Measurements from ENCODE around the gene USP9X. TPM values are rescaled to one million over a fixed set of nuclear protein-coding genes. Genes with fewer than 3 reads are reported as not detected.

Gene USP9X
- total RNA-seq, 2 experiments from 2014 or later: 38.0 to 58.5 TPM

- intact Hi-C loops (cut with micrococcal nuclease; ENCODE audit: unreplicated experiment): no loop called here
- CTCF ChIA-PET (ENCODE audit: unreplicated experiment): no interaction called here
- H3K36me3 ChIP-seq (ENCODE audit: insufficient read depth, low read length): no peaks in the 10 kb centered on the region
- no TSS peak for BruUV-seq (replicated peaks)
- no peaks in the 10 kb centered on the region for H3K9me3 ChIP-seq (ENCODE audit: low read length)
- no peak overlapping the region for H3K4me3 ChIP-seq (ENCODE audit: low read depth, low read length, poor library complexity, severe bottlenecking)
- no peak overlapping the region for H2AFZ ChIP-seq (ENCODE audit: low read length)
- H3K9me2 ChIP-seq (ENCODE audit: insufficient read depth, low read length): no peaks in the 10 kb centered on the region
- no peak for TF ChIP-seq CTCF (conservative IDR thresholded peaks at IDR 0.05; ENCODE audit: low read length)
- no peak for TF ChIP-seq EZH2phosphoT487 (IDR thresholded peaks at IDR 0.05; ENCODE audit: borderline replicate concordance, low read depth, low read length)
- H3K79me2 ChIP-seq (ENCODE audit: insufficient read depth, low read depth, low read length): no peaks in the 10 kb centered on the region
- no peak overlapping the region for H3K4me2 ChIP-seq (ENCODE audit: low read length)
- H3K4me1 ChIP-seq (ENCODE audit: insufficient read depth, low read length, poor library complexity, severe bottlenecking): no peaks in the 10 kb centered on the region
- DNase-seq (ENCODE audit: low spot score): no peak
- H4K20me1 ChIP-seq (ENCODE audit: insufficient read depth, low read length): no peaks in the 10 kb centered on the region
- no peak overlapping the region for H3K27ac ChIP-seq (ENCODE audit: low read depth, low read length, poor library complexity, severe bottlenecking)
- POLR2A ChIA-PET: no interaction called here
Observed at GRCh38 chrX:41036668-41037326, 48.4 kb upstream of the USP9X start.

- no peaks in the 10 kb centered on the region for H3K9me2 ChIP-seq (ENCODE audit: insufficient read depth, low read length)
- BruUV-seq (replicated peaks): no TSS peak
- CTCF ChIA-PET (ENCODE audit: unreplicated experiment): no interaction called here
- no peaks in the 10 kb centered on the region for H3K4me1 ChIP-seq (ENCODE audit: insufficient read depth, low read length, poor library complexity, severe bottlenecking)
- no peaks in the 10 kb centered on the region for H3K36me3 ChIP-seq (ENCODE audit: insufficient read depth, low read length)
- H2AFZ ChIP-seq (ENCODE audit: low read length): no peak overlapping the region
- H3K79me2 ChIP-seq (ENCODE audit: insufficient read depth, low read depth, low read length): no peaks in the 10 kb centered on the region
- DNase-seq (ENCODE audit: low spot score): no peak
- H3K27ac ChIP-seq (ENCODE audit: low read depth, low read length, poor library complexity, severe bottlenecking): no peak overlapping the region
- TF ChIP-seq CTCF (conservative IDR thresholded peaks at IDR 0.05; ENCODE audit: low read length) (no peak), EZH2phosphoT487 (IDR thresholded peaks at IDR 0.05; ENCODE audit: borderline replicate concordance, low read depth, low read length) (no peak)
- no peak overlapping the region for H3K4me2 ChIP-seq (ENCODE audit: low read length)
- intact Hi-C loops (cut with micrococcal nuclease; ENCODE audit: unreplicated experiment): no loop called here
- H3K9me3 ChIP-seq (ENCODE audit: low read length): no peaks in the 10 kb centered on the region
- H4K20me1 ChIP-seq (ENCODE audit: insufficient read depth, low read length): no peaks in the 10 kb centered on the region
- POLR2A ChIA-PET: interaction anchor here (0.7 to 1.2 kb wide), 4 partner anchors 26 to 417 kb away, joined by 3 to 4 read pairs (median 3); no protein-coding TSS in a partner anchor
- H3K4me3 ChIP-seq (ENCODE audit: low read depth, low read length, poor library complexity, severe bottlenecking): no peak overlapping the region
Observed at GRCh38 chrX:41043196-41043595, 42.0 kb upstream of the USP9X start.

- no peaks in the 10 kb centered on the region for H4K20me1 ChIP-seq (ENCODE audit: insufficient read depth, low read length)
- H3K4me1 ChIP-seq (ENCODE audit: insufficient read depth, low read length, poor library complexity, severe bottlenecking): no peaks in the 10 kb centered on the region
- no peak for TF ChIP-seq EZH2phosphoT487 (IDR thresholded peaks at IDR 0.05; ENCODE audit: borderline replicate concordance, low read depth, low read length)
- no peak for TF ChIP-seq CTCF (conservative IDR thresholded peaks at IDR 0.05; ENCODE audit: low read length)
- H2AFZ ChIP-seq (ENCODE audit: low read length): no peak overlapping the region
- H3K36me3 ChIP-seq (ENCODE audit: insufficient read depth, low read length): no peaks in the 10 kb centered on the region
- intact Hi-C loops (cut with micrococcal nuclease; ENCODE audit: unreplicated experiment): no loop called here
- ChIA-PET POLR2A (interaction anchor here (0.7 to 1.2 kb wide), 3 partner anchors 67 to 417 kb away, joined by 3 read pairs; no protein-coding TSS in a partner anchor), CTCF (ENCODE audit: unreplicated experiment) (no interaction called here)
- no TSS peak for BruUV-seq (replicated peaks)
- H3K9me3 ChIP-seq (ENCODE audit: low read length): no peaks in the 10 kb centered on the region
- H3K4me3 ChIP-seq (ENCODE audit: low read depth, low read length, poor library complexity, severe bottlenecking): no peak overlapping the region
- no peak for DNase-seq (ENCODE audit: low spot score)
- no peaks in the 10 kb centered on the region for H3K79me2 ChIP-seq (ENCODE audit: insufficient read depth, low read depth, low read length)
- H3K9me2 ChIP-seq (ENCODE audit: insufficient read depth, low read length): no peaks in the 10 kb centered on the region
- H3K4me2 ChIP-seq (ENCODE audit: low read length): no peak overlapping the region
- no peak overlapping the region for H3K27ac ChIP-seq (ENCODE audit: low read depth, low read length, poor library complexity, severe bottlenecking)
Observed at GRCh38 chrX:41043674-41044345, 41.4 kb upstream of the USP9X start.
